Raji (cell line): ENCODE measurements around the gene PLLP.
A peak's percentile ranks its signal among the peaks of the same experiment; 100 is the strongest.

Source experiments
- POLR2A ChIP-seq: IDR thresholded peaks from 2 replicates; pipeline ENCODE4 v1.6.1; 2011; ENCODE audit warnings: low read depth, low read length, control low read depth; ENCODE audit not compliant: insufficient read depth

The PLLP gene

DNA sequence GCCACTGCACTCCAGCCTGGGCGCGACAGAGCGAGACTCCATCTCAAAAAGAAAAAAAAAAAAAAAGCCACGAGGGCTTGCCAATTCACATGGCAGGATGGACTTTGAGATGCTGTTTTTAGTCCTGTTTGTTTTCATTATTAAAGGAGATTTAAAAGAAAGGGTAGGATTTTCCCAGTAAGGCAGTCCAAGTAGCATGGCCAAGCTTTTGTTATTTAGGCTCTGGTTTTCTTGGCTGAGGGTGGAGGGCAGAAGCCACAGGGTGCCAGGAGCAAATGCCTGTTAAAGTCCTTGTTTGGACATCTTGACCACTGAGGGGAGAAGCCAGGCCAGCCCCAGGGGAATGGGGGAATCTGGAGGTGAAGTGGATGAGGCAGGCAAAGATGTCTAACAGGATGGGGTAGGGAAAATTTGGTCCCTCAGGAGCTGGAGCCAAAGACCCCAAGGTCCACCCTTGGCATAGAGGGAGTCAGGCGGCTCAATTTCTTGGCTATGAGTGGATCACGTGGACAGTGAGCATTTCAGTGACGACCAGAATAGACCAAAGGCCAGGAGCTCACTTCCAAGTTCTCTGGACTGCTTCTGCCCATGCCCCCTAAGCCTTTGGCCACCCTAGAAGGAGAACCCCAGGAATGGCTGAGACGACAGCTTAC is 20.8 kb upstream of the PLLP start:
- TF ChIP-seq POLR2A, result no peak

DNA sequence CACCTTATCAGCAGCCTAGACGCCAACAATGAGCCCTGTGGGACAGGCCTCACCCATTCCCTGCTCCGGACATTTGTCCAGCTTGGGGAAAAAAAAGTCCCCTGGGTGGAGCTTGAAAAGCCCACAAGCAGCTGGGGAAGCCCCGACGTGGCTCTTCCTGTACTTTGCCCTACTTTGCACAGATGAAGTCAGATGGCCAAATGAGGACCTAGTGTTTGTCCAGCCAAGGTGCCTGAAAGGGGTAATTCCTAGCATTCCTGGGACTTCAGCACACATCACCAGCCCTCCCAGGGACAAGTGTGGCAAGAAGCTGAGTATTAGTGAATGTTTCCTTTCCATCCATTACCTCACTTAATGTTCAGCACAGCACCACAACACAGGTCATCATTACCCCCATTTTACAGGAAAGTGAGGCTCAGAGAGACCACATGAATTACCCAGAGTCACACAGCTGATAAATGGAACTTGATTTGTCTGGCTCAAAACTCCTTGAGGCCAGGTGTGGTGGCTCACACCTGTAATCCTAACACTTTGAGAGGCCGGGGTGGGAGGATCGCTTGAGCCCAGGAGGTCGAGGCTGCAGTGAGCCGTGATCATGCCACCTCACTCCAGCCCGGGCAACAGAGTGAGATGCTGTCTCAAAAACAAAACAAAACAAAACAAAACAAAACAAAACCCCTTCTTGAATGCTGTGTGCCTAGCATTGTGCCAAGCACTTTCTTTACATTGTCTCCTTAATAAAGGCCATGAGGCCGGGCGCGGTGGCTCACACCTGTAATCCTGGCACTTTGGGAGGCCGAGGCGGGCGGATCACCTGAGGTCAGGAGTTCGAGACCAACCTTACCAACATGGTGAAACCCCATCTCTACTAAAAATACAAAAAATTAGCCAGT is 19.9 kb upstream of the PLLP start:
- TF ChIP-seq POLR2A, result no peak

DNA sequence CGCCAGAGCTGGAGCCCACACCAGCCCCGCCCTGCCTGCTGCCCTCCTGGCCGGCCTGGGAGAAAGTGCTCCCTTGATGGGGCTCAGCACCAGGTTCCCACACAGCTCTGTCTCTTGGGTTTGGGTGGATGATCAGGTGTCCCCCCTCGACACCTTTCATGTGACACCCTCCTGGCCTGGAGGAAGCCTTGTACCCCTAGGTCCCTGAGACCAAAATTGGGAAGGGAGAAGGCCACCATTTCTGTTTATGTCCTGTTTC is 19.4 kb upstream of the PLLP start:
- no peak for TF ChIP-seq POLR2A

DNA sequence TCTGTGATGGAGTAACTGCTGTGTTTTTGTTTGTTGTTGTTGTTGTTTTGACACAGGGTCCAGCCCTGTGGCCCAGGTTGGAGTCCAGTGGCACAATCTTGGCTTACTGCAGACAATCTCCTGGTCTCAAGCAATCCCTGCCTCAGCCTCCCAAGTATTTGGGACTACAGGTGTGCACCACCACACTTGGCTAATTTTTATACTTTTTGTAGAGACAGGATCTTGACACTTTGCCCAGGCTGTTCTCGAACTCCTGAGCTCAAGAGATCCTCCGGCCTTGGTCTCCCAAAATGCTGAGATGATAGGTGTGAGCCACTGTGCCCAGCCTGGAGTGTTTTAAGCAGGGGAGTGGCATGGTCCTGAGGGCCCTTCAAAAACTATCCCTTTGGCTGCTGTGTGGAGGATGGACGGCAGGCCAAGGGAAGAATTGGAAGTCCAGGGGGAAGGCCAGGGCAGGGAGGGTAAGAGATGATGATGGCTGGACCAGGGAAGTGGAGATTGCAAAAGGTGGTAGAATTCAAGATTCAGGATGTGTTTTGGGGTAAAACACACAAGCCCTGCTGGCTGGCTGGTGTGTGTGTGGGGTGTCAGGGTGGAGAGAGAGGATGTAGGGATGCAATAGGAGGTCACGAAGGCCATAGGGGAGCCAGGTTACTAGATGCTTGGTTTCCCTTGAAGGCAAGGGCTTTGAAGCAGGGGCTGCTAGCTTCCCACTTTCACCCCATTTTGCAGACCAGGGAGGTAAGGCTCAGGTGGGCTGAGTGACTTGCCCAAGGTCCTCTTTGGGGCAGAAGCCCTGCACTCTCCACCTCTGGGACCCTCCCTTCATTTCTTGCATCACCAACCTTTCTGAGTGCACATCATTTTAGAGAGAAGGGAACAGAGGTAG is 18.8 kb upstream of the PLLP start:
- TF ChIP-seq POLR2A, result no peak

DNA sequence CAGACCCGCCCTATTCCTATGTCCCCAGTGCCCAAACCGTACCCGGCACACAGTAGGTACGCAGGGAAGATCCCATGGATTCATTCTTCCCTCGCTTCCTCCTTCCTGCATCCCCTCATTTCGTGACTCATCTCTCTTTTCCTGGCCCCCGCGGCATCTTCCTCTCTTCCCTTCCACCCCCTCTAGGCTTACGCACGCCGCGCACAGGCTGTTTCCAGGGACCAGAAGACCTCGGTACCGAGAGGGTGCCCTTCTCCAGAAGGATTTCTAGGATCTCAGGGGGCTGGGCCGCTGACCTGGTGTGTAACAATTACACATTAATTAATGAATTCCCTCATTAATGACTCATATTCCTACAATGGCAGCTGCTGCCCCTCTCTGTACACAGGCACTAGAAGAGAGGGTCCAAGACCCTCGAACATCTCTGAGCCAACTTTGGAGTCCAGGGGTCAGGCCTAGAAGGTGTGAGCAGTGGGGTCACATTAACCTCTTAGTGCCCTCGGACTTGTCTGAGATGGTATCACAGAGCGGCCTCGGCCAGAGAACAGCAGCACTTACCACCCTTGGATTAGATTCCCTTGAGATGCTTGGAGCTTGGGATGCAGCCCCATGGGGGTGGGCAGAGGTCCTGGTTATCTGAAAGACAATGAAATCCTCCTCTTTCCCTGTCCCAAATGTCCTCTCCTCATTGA is 16.8 kb upstream of the PLLP start:
- no peak for TF ChIP-seq POLR2A

DNA sequence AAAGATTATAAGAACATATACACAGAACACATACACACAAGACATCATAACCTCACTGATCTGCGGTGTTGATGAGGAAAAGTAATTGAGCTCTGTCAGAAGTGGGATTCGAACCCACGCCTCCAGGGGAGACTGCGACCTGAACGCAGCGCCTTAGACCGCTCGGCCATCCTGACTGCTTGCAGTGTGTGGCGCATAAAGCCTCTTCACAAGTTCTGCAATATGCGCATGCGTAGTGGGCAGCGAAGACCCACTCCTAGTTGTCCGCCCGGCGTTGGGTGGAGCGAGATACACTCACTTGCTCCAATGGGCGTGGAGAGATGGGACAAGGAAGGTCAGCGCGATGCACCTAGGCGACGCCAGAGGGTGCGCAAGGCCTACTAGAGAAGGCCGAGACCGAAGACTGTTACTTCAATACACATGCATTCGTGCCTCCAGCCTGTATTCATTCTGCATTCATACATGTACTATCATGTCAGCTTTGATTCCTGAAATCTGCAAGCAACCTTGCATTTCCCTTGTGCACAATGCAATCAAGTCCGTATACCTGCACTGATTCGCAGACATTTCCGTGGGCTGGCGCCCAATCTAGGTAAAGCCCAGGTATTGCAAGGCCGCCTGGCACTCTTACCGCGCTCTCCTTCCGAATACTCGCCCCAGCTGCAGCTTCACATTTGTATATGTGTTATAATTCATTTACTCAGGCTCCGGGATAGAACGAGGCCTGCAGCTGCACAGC is 16.1 kb upstream of the PLLP start:
- TF ChIP-seq POLR2A, result peak; percentile 43; the same call in 1 of the 2 replicates

DNA sequence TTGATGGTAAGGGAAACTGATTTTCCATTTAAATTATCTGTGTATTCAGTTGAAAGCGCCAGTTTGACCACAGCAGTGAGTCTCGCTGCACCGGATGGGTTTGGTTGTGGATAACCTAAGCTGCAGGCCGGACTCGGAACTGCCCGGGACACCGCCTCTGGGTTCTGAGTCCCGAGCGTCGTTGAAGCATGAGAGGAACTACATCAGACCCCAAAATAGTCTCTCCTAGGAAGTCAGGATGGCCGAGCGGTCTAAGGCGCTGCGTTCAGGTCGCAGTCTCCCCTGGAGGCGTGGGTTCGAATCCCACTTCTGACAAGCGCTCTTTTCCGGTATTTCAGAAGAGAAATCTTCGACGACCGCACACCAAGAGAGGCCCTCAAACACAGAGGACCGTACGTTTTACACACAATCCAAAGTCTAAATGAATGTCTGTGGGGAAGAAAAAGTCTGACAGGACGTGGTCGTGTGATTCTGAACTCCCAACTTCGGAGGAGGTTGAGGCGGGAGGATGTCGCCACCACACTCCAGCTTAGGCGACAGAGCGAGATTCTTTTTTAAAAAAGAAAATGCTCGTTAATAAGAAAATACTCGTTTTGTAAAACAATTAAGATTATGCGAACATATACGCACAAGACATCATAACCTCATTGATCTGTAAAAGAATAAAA is 15.4 kb upstream of the PLLP start:
- 0 out of 2 replicates have a peak, but pooled peaks have one; percentile 17 for TF ChIP-seq POLR2A

DNA sequence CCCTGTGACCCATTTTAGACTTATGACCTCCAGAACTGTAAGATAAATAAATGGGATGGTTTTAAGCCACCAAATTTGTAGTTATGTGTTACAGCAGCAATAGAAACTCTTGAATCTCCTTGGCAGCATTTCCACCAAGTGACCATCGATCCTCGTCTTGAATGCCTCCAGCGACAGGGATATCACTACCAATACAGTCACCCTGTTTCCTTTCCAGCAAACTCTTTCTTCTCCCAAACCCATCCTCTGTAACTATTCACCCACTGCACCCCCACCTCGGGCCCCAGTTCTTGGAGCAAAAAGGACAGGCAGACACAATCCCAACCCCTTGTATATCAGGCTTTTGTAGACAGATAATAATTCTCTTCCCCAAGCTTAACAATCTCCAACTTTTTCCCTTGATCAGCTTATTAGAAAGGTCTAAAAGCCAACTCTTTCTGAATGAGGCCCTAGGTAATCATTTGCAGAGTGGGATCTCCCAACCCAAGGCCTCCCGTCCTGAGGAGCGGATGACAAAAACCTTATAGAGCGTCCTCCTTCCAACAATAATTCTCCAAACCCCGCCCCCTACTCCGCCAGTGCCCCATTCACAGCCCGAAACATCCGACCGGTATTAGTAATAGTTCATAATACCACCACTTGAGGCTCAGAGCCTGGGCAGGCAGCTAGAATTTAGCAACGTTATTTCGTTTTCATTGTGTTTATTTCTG is 14.7 kb upstream of the PLLP start:
- TF ChIP-seq POLR2A, result no peak

DNA sequence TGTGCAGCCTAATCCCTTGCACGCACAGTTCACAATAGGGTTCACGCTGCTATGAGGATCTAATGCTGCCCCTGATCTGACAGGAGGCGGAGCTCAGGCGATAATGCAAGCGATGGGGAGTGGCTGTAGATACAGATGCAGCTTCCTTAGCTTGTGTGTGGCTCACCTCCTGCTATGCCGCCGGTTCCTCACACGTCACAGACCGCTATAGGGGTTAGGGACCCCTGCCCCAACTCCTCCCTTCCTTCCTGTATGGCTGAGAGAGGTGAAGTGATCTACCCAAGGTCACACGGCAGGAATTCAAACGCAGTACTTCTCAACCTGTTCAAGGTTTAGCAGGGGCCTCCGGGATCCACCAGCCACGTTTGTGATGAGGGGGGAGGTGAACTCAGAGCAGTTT is 13.4 kb upstream of the PLLP start:
- TF ChIP-seq POLR2A, result no peak

DNA sequence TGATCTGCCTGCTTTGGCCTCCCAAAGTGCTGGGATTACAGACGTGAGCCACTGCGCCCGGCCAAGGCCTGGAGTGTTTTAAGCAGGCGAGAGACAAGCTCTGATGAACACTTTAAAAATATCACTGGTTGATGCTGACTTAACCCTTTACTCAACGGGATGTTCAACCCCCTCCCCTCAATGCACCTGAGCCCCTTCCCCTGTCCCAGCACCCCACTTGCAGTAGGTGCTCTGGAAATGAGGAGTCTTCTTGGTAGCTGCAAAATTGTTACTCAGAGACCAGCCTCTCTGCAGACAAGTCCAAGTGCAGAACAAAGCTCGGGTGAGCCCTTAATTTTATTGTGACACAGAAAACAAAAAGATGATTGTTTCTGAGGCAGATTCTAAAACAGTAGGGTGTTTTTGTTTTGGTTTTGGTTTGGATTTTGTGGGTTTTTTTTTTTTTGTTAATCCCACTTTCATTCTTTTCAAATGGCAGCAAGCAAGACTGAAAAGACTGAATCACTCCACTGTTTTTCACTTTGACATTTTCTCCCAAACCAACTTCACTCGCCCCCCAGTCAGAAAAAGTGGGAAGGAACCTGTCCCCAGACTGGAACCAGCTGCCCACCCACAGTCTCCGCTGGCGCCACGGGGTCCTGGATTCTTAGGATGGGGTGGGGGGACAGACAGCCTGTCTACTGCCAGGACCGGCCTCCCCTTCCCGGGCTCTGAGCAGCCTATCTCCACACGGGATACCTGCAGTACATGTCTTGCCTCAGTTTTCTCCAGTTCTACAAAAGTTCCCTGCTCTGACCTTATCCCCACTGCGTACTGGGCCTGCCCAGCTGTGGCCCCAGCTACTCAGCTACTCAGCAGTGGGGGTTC is 5.2 kb upstream of the PLLP start:
- no peak for TF ChIP-seq POLR2A

DNA sequence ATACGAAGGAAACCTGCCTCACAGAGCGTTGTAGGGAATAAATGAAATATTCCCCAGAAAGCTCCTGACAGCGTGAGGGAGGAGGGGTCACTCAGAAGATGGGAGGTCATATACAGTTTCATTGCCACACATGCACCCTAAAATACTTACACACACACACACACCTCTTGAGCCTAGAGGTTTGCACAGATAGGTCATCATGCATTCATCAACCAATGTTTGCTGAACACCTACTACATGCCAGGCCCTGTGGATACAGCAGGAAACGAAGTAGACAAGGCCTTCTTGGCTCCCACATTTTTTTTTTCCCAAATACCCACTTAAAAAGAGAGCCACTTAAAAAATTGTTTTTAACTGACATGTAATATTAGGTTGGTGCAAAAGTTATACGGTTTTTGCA is 907 bp upstream of the PLLP start:
- no peak for TF ChIP-seq POLR2A

DNA sequence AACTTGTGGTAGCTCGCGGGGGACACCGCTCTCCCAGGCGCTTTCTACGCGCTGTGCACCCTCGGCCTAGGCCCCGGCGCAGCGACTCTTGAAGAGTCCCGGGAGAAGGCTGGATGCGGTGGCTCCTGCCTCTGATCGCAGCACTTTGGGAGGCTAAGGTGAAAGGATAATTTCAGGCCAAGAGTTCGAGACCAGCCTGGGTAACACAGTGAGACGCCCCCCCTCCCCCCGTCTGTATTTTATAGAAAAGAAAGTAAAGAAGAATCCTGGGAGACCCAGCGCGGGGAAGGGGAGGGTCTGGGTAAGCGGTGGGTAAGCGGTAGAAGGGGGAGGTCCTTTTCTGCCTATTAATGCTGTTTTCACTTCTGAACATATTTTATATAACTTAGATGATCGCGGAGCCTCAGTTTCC is 486 bp upstream of the PLLP start:
- no peak for TF ChIP-seq POLR2A

DNA sequence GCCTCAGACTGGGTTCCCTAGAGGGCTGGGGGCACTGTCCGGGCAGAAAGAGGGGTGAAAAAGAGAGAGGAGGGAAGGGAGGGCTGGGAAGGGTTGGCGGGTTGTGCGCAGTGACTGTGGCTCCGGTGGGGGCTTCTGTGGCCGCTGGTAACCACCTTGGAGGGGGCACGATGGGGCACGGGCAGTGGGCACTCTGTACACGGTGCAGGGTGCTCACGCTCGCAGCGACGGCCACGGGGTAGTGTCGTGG is 588 bp downstream of the PLLP start:
- no peak for TF ChIP-seq POLR2A
